M059J (cell line): Measurements from ENCODE around the gene RANBP17. TPM values are rescaled to one million over a fixed set of nuclear protein-coding genes. Genes with fewer than 3 reads are reported as not detected.
A peak's percentile ranks its signal among the peaks of the same experiment; 100 is the strongest.

Source experiments
- DNase-seq: peaks from one replicate; pipeline ENCODE4 v3.0.0-alpha.2; 2012; ENCODE audit warnings: low read depth
- total RNA-seq: library from RNA; depleted of rRNA; stranded (reverse); fragments of >200 nt; shearing (Covaris generic); gene quantifications from 2 replicates; pipeline ENCODE4 v1.2.3, GENCODE V29; 2014

The RANBP17 gene
- total RNA-seq, 1 experiment from 2014 or later: not detected

GRCh38 chr5:171299228-171299627 is 437.4 kb downstream of the RANBP17 start:
- DNase-seq: no peak

GRCh38 chr5:171299851-171300250 is 438.0 kb downstream of the RANBP17 start:
- DNase-seq: no peak

- DNase-seq: no peak
These were observed 438.5 kb downstream of the RANBP17 start for GRCh38 chr5:171300358-171300757.

GRCh38 chr5:171306166-171306565 is 444.3 kb downstream of the RANBP17 start:
- no peak for DNase-seq

GRCh38 chr5:171306781-171307591 is 445.2 kb downstream of the RANBP17 start:
- no peak for DNase-seq

GRCh38 chr5:171307789-171308452 is 446.1 kb downstream of the RANBP17 start:
- DNase-seq: no peak

- no peak for DNase-seq
These were observed 446.8 kb downstream of the RANBP17 start, which contains the start of gene TLX3 for GRCh38 chr5:171308453-171309275. TSS of gene TLX3 (plus strand) at chr5:171309248. CDS start at chr5:171309366, 118 bp downstream.

- DNase-seq: no peak
These were observed 447.7 kb downstream of the RANBP17 start for GRCh38 chr5:171309276-171310211.

GRCh38 chr5:171310212-171310818 is 448.5 kb downstream of the RANBP17 start:
- no peak for DNase-seq

- DNase-seq: no peak
These were observed 449.1 kb downstream of the RANBP17 start for GRCh38 chr5:171310819-171311321.

GRCh38 chr5:171311322-171312077 is 449.7 kb downstream of the RANBP17 start:
- DNase-seq: peak; percentile 32

GRCh38 chr5:171312129-171312974 is 450.5 kb downstream of the RANBP17 start:
- DNase-seq: no peak

GRCh38 chr5:171313481-171314206 is 451.8 kb downstream of the RANBP17 start:
- DNase-seq: no peak

- no peak for DNase-seq
These were observed 453.0 kb downstream of the RANBP17 start for GRCh38 chr5:171314728-171315385.

GRCh38 chr5:171315386-171315891 is 453.6 kb downstream of the RANBP17 start:
- DNase-seq: no peak

- no peak for DNase-seq
These were observed 454.1 kb downstream of the RANBP17 start for GRCh38 chr5:171315925-171316257.
